Measurements from ENCODE around the gene ENC1. TPM values are rescaled to one million over a fixed set of nuclear protein-coding genes. Genes with fewer than 3 reads are reported as not detected.

The ENC1 gene
- total RNA-seq, 1 experiment from 2014 or later = 38.8 TPM

DNA sequence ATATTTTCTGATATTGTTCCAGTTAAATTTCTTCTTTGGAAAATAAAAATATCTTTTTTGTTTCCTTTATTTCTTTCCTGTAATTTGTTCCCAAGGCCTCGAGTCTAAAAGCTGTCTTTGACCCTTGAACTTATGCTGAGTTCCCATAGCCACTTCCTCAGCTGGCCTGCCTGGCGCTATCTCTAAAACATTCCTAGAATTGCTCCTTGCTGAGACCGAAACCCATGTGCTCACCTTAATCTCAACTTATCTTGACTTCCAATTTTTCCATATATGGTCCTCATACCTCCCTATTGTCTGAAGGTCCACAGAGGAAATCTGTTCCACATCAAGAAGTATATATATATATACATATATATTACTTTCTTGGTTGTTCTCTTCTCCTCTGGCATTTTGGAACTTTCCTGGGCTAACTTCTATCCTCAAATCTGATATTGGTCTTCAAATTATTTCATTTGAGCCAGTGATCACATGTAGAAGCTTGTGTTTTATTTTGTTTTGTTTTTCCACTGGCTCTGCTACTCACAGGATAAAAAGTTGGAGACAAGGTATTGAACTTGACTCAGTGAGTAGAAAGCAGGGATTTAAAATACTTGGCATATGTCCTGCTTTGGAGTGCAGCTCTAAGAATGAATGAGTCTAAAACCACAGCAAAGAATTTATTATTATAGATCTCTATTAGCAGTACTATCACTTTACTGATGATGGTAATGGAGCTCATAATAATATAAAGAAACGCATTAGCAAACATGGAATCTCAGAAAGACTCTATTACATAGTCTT lies 45.2 kb downstream of the ENC1 start:
- Histone ChIP-seq H3K27me3 (ENCODE audit: insufficient read depth, low read depth) (no peaks in the 10 kb centered on the region), H3K4me2 (no peak overlapping the region), H3K79me2 (ENCODE audit: low read depth) (no peaks in the 10 kb centered on the region), H3K9me2 (ENCODE audit: insufficient read depth) (no peaks in the 10 kb centered on the region), H2AFZ (no peak overlapping the region), H3K36me3 (ENCODE audit: low read depth) (no peaks in the 10 kb centered on the region), H4K20me1 (ENCODE audit: insufficient read depth) (no peaks in the 10 kb centered on the region), H3K4me3 (no peak overlapping the region), H3F3A (ENCODE audit: insufficient read depth, low read depth) (no peaks in the 10 kb centered on the region), H3K27ac (peak overlapping the region; percentile 29; the same call in 1 of the 2 replicates), H3K4me1 (replicated peaks; ENCODE audit: insufficient read depth) (peaks cover 20% of the 10 kb centered on the region), H3K9me3 (ENCODE audit: insufficient read depth, low read depth) (no peaks in the 10 kb centered on the region)
- intact Hi-C loops (cut with micrococcal nuclease; ENCODE audit: unreplicated experiment) = no loop called here
- POLR2A ChIA-PET (ENCODE audit: unreplicated experiment) = interaction anchor here (0.5 to 1.3 kb wide), 6 partner anchors 8 to 529 kb away, joined by 3 to 10 read pairs (median 4); no protein-coding TSS in a partner anchor
- TF ChIP-seq, protein P1, sequence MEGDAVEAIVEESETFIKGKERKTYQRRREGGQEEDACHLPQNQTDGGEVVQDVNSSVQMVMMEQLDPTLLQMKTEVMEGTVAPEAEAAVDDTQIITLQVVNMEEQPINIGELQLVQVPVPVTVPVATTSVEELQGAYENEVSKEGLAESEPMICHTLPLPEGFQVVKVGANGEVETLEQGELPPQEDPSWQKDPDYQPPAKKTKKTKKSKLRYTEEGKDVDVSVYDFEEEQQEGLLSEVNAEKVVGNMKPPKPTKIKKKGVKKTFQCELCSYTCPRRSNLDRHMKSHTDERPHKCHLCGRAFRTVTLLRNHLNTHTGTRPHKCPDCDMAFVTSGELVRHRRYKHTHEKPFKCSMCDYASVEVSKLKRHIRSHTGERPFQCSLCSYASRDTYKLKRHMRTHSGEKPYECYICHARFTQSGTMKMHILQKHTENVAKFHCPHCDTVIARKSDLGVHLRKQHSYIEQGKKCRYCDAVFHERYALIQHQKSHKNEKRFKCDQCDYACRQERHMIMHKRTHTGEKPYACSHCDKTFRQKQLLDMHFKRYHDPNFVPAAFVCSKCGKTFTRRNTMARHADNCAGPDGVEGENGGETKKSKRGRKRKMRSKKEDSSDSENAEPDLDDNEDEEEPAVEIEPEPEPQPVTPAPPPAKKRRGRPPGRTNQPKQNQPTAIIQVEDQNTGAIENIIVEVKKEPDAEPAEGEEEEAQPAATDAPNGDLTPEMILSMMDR (conservative IDR thresholded peaks at IDR 0.05) = no peak
- no peak for TF ChIP-seq EZH2 (IDR thresholded peaks at IDR 0.05; ENCODE audit: low read depth)
- CTCF ChIA-PET = interaction anchor here (0.7 kb wide), 1 partner anchor 19 kb away, joined by 4 read pairs; no protein-coding TSS in a partner anchor
- BruUV-seq (replicated peaks) = no TSS peak
- peak; percentile 31 to 81 for DNase-seq

DNA sequence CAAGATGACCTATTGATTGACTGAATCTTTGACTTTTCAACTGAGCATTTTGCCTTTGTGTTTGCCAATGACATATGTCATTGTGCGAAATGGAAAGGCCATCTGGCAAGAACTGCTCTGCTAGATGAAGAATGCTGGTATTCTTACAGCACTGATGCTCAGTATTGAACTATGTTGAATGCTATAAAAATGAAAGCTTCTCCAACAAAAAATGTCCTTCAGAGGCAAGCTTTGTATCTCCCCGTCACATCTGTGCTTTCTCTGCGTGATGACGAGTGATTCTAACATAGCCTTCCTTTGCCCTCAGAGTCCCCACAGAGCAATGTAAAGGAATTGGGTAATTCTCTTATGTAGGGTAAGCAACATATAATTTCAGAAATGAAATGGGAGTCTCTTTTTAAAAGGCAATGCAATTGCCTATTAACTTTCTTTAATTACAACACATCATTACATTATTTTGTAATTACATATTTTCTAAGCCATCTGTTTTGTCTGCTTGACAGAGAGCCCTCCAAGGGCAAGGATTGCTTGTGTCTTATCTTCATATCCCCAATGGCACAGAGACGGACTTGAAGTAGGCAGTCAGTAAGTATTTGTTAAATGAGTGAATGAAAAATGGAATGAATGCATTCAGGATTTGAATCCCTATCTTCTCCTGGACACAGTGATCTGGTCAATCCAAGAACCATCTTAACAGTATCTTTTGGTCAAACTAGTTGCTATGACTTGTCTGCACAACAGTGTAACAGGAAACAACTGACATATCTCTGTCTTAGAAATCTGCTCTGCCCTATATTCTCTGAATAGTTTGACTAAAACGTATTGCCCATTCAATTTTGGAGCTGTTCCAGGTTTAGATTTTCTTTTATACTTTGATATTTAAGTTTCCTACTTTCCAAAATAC lies 46.1 kb downstream of the ENC1 start:
- ChIA-PET POLR2A (ENCODE audit: unreplicated experiment) (interaction anchor here (0.5 to 1.3 kb wide), 5 partner anchors 8 to 528 kb away, joined by 3 to 10 read pairs (median 5); no protein-coding TSS in a partner anchor), CTCF (interaction anchor here (0.6 to 0.7 kb wide), 2 partner anchors 18 to 21 kb away, joined by 3 to 4 read pairs; no protein-coding TSS in a partner anchor)
- Histone ChIP-seq H3K9me2 (ENCODE audit: insufficient read depth) (no peaks in the 10 kb centered on the region), H3K9me3 (ENCODE audit: insufficient read depth, low read depth) (no peaks in the 10 kb centered on the region), H3K4me2 (no peak overlapping the region), H4K20me1 (ENCODE audit: insufficient read depth) (no peaks in the 10 kb centered on the region), H2AFZ (no peak overlapping the region), H3K4me1 (replicated peaks; ENCODE audit: insufficient read depth) (peaks cover 26% of the 10 kb centered on the region), H3K4me3 (no peak overlapping the region), H3K79me2 (ENCODE audit: low read depth) (no peaks in the 10 kb centered on the region), H3K36me3 (ENCODE audit: low read depth) (no peaks in the 10 kb centered on the region), H3K27me3 (ENCODE audit: insufficient read depth, low read depth) (no peaks in the 10 kb centered on the region), H3K27ac (0 out of 2 replicates have a peak overlapping the region, but pooled peaks have one; percentile 21), H3F3A (ENCODE audit: insufficient read depth, low read depth) (no peaks in the 10 kb centered on the region)
- DNase-seq = no peak
- no peak for TF ChIP-seq EZH2 (IDR thresholded peaks at IDR 0.05; ENCODE audit: low read depth)
- TF ChIP-seq, protein P1 (conservative IDR thresholded peaks at IDR 0.05) = no peak
- no TSS peak for BruUV-seq (replicated peaks)
- intact Hi-C loops (cut with micrococcal nuclease; ENCODE audit: unreplicated experiment) = loop anchor here (5.0 kb wide), 1 partner anchor 38 kb away; no protein-coding TSS in a partner anchor

All from PC-9 (cell line).